HL-60 (cell line): Measurements from ENCODE around the gene SLC25A48.

Experiments used
- GABPA ChIP-seq: IDR thresholded peaks from 2 replicates; pipeline ENCODE4 v1.6.1; 2012; ENCODE audit warnings: low read depth
- POLR2AphosphoS5 ChIP-seq: IDR thresholded peaks from 2 replicates; pipeline ENCODE4 v1.6.1; 2012; ENCODE audit warnings: low read depth
- TF ChIP-seq, protein P1 (sequence below): IDR thresholded peaks from one replicate; pipeline ENCODE4 v1.5.1; 2011; ENCODE audit warnings: low read length, control low read depth, inconsistent platforms; ENCODE audit not compliant: insufficient read depth
- TF ChIP-seq, protein P2 (sequence below): IDR thresholded peaks from 2 replicates; pipeline ENCODE4 v1.6.1; 2012; ENCODE audit warnings: low read depth; ENCODE audit not compliant: insufficient replicate concordance

DNA sequence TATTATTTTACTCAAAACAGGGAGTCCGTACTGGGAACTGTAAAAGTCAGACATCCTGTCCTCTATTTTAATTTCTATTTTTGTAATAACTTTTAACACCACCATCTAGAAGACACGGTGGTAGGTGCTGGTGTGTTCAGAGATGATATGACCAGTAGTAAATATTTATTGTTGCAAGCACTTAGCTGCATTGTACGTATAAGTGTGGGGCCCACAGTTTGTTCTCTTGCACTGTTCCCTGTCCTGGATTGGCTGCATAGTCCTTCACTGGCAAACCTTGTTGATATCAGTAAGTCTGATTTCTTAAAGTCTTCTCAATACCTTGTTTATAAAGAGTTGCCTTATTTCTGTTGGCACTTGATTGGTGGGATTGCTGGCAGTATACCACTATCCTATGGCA is 85.7 kb downstream of the SLC25A48 start:
- TF ChIP-seq, protein P1, sequence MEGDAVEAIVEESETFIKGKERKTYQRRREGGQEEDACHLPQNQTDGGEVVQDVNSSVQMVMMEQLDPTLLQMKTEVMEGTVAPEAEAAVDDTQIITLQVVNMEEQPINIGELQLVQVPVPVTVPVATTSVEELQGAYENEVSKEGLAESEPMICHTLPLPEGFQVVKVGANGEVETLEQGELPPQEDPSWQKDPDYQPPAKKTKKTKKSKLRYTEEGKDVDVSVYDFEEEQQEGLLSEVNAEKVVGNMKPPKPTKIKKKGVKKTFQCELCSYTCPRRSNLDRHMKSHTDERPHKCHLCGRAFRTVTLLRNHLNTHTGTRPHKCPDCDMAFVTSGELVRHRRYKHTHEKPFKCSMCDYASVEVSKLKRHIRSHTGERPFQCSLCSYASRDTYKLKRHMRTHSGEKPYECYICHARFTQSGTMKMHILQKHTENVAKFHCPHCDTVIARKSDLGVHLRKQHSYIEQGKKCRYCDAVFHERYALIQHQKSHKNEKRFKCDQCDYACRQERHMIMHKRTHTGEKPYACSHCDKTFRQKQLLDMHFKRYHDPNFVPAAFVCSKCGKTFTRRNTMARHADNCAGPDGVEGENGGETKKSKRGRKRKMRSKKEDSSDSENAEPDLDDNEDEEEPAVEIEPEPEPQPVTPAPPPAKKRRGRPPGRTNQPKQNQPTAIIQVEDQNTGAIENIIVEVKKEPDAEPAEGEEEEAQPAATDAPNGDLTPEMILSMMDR, result no peak
- no peak for TF ChIP-seq POLR2AphosphoS5
- TF ChIP-seq, protein P2, sequence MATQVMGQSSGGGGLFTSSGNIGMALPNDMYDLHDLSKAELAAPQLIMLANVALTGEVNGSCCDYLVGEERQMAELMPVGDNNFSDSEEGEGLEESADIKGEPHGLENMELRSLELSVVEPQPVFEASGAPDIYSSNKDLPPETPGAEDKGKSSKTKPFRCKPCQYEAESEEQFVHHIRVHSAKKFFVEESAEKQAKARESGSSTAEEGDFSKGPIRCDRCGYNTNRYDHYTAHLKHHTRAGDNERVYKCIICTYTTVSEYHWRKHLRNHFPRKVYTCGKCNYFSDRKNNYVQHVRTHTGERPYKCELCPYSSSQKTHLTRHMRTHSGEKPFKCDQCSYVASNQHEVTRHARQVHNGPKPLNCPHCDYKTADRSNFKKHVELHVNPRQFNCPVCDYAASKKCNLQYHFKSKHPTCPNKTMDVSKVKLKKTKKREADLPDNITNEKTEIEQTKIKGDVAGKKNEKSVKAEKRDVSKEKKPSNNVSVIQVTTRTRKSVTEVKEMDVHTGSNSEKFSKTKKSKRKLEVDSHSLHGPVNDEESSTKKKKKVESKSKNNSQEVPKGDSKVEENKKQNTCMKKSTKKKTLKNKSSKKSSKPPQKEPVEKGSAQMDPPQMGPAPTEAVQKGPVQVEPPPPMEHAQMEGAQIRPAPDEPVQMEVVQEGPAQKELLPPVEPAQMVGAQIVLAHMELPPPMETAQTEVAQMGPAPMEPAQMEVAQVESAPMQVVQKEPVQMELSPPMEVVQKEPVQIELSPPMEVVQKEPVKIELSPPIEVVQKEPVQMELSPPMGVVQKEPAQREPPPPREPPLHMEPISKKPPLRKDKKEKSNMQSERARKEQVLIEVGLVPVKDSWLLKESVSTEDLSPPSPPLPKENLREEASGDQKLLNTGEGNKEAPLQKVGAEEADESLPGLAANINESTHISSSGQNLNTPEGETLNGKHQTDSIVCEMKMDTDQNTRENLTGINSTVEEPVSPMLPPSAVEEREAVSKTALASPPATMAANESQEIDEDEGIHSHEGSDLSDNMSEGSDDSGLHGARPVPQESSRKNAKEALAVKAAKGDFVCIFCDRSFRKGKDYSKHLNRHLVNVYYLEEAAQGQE, result no peak
- TF ChIP-seq GABPA, result no peak
